ENCODE data around the gene ZC3H12A. TPM values are rescaled to one million over a fixed set of nuclear protein-coding genes. Genes with fewer than 3 reads are reported as not detected.

ZC3H12A gene
- total and polyA plus RNA-seq, 2 of the 8 experiments (the other 6 are each of a cell fraction or from before 2014, with no cell fraction given), result 7.4 to 10.0 TPM

- CTCF ChIA-PET (ENCODE audit: partially characterized antibody), result interaction anchor here (1.0 to 21.7 kb wide), 7 partner anchors 11 to 956 kb away, joined by 3 to 382 read pairs (median 4); no protein-coding TSS in a partner anchor
- H3K23ac ChIP-seq (ENCODE audit: insufficient read length), result no peak overlapping the region
- no peak for FAIRE-seq
Measured at GRCh38 chr1:37497832-37498231, 23.5 kb downstream of the ZC3H12A start.

More at GRCh38 chr1:37497832-37498231, 23.5 kb downstream of the ZC3H12A start:
- Histone ChIP-seq H3K56ac (replicated peaks; ENCODE audit: insufficient read length, low read depth, low read length) (no peak overlapping the region), H3K27ac (ENCODE audit: low read depth, low read length) (no peak overlapping the region), H3K23me2 (ENCODE audit: low read depth, low read length) (no peaks in the 10 kb centered on the region), H3K27me3 (replicated peaks in 1 of 4; ENCODE audit: control insufficient read depth in 3 of 4, extremely low read depth in 1 of 4, insufficient read depth in 3 of 4, low read length in 3 of 4) (no peaks in the 10 kb centered on the region), H2BK15ac (ENCODE audit: low read length) (no peak overlapping the region), H3K4me3 (ENCODE audit: extremely low read depth in 1 of 4, insufficient read depth in 2 of 4, low read depth in 3 of 4, low read length in 4 of 4) (no peak overlapping the region), H3K4ac (replicated peaks; ENCODE audit: insufficient read length, low read depth, low read length) (no peak overlapping the region), H4K5ac (ENCODE audit: insufficient read length, low read depth, low read length) (no peak overlapping the region), H3K18ac (ENCODE audit: extremely low read depth, low read length) (no peak overlapping the region), H3K4me2 (ENCODE audit: insufficient read depth in 1 of 2, low read depth in 2 of 2, low read length in 2 of 2) (no peak overlapping the region), H3K79me2 (ENCODE audit: control insufficient read depth in 1 of 2, insufficient read depth in 2 of 2, low read length in 2 of 2) (no peaks in the 10 kb centered on the region), H2BK120ac (replicated peaks; ENCODE audit: low read depth, low read length) (no peak overlapping the region), H2AK5ac (ENCODE audit: low read depth, low read length) (no peak overlapping the region), H2BK5ac (ENCODE audit: low read depth, low read length) (no peak overlapping the region), H3K36me3 (ENCODE audit: control insufficient read depth in 2 of 4, insufficient read depth in 4 of 4, low read length in 3 of 4) (peaks cover 8 to 34% (median 14%) of the 10 kb centered on the region in 4 experiments), H2BK20ac (ENCODE audit: low read length) (no peak overlapping the region), H3K14ac (ENCODE audit: insufficient read length) (no peak overlapping the region), H4K91ac (replicated peaks; ENCODE audit: insufficient read length, low read length) (no peak overlapping the region), H3K4me1 (replicated peaks in 1 of 4; ENCODE audit: control insufficient read depth in 3 of 4, insufficient read depth in 4 of 4, low read length in 3 of 4) (no peaks in the 10 kb centered on the region), H4K20me1 (replicated peaks in 1 of 2; ENCODE audit: control insufficient read depth in 1 of 2, insufficient read depth in 2 of 2, low read length in 2 of 2) (no peaks in the 10 kb centered on the region), H2AFZ (ENCODE audit: low read length) (no peak overlapping the region), H4K8ac (ENCODE audit: extremely low read depth, insufficient read depth, low read length) (no peak overlapping the region), H3K79me1 (ENCODE audit: low read depth, low read length) (no peaks in the 10 kb centered on the region), H3K9ac (replicated peaks in 1 of 4; ENCODE audit: extremely low read depth in 1 of 4, low read depth in 3 of 4, low read length in 3 of 4) (no peak overlapping the region), H3K9me3 (ENCODE audit: insufficient read depth in 2 of 2, low read depth in 1 of 2, low read length in 1 of 2) (no peaks in the 10 kb centered on the region), H2BK12ac (ENCODE audit: low read depth, low read length) (no peak overlapping the region)
- DNase-seq (ENCODE audit: low read depth in 1 of 2, low spot score in 2 of 2), result no peak
- POLR2A ChIA-PET (ENCODE audit: partially characterized antibody), result no interaction called here
- WGBS, 2 experiments (ENCODE audit: extremely low coverage in 1 of 2, insufficient coverage in 1 of 2, insufficient read length in 1 of 2, insufficient replicate concordance in 2 of 2, low coverage in 1 of 2, low lambda C conversion rate in 2 of 2, missing lambda C conversion rate in 1 of 2), result 94% methylated on average over 2 of the region's 2 CpGs; no CpG with 5 or more reads in 1 of the 2 experiments
- TF ChIP-seq BCL11A (IDR thresholded peaks at IDR 0.05; ENCODE audit: low read depth in 2 of 2, low read length in 2 of 2) (no peak), SP2 (IDR thresholded peaks at IDR 0.05; ENCODE audit: low read length) (no peak), SAP30 (IDR thresholded peaks at IDR 0.05; ENCODE audit: insufficient read depth, insufficient replicate concordance, low read length) (no peak), POU5F1 (IDR thresholded peaks at IDR 0.05; ENCODE audit: low read depth, low read length) (no peak), TBP (IDR thresholded peaks at IDR 0.05; ENCODE audit: low read depth, low read length) (no peak), SIN3A (conservative IDR thresholded peaks at IDR 0.05 in 1 of 2, IDR thresholded peaks at IDR 0.05 in 1 of 2; ENCODE audit: low read depth in 1 of 2, low read length in 2 of 2) (no peak), TEAD4 (IDR thresholded peaks at IDR 0.05; ENCODE audit: low read depth, low read length) (no peak), SRF (IDR thresholded peaks at IDR 0.05; ENCODE audit: low read depth, low read length) (no peak), SUZ12 (IDR thresholded peaks at IDR 0.05; ENCODE audit: low read length) (no peak), SP4 (IDR thresholded peaks at IDR 0.05; ENCODE audit: low read length) (no peak), TAF1 (IDR thresholded peaks at IDR 0.05; ENCODE audit: low read depth, low read length) (no peak), BACH1 (IDR thresholded peaks at IDR 0.05; ENCODE audit: low read length) (no peak), TCF12 (IDR thresholded peaks at IDR 0.05; ENCODE audit: low read depth, low read length) (no peak), JUND (IDR thresholded peaks at IDR 0.05; ENCODE audit: low read length) (no peak)

Data from H1 (cell line).